ENCODE measurements around the gene INO80B.
"Not testable (repeated sequence)": the region's sequence is repeated elsewhere in the genome, so short reads cannot be mapped to it uniquely, and the experiment has no call there.

Gene INO80B

GRCh38 chr2:74458132-74458937 lies 3.4 kb downstream of the INO80B start, which contains the start of gene WBP1:
TSS of gene WBP1 (plus strand) at chr2:74458438. CDS start at chr2:74458603, 165 bp downstream.
- H3K4me3 ChIP-seq (ENCODE audit: control insufficient read depth, low read depth, low read length), result peak within 1 kb of the TSS; percentile 94
- peak; percentile 100 for DNase-seq (ENCODE audit: low read depth)
- TF ChIP-seq, protein P1, sequence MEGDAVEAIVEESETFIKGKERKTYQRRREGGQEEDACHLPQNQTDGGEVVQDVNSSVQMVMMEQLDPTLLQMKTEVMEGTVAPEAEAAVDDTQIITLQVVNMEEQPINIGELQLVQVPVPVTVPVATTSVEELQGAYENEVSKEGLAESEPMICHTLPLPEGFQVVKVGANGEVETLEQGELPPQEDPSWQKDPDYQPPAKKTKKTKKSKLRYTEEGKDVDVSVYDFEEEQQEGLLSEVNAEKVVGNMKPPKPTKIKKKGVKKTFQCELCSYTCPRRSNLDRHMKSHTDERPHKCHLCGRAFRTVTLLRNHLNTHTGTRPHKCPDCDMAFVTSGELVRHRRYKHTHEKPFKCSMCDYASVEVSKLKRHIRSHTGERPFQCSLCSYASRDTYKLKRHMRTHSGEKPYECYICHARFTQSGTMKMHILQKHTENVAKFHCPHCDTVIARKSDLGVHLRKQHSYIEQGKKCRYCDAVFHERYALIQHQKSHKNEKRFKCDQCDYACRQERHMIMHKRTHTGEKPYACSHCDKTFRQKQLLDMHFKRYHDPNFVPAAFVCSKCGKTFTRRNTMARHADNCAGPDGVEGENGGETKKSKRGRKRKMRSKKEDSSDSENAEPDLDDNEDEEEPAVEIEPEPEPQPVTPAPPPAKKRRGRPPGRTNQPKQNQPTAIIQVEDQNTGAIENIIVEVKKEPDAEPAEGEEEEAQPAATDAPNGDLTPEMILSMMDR (conservative IDR thresholded peaks at IDR 0.05; ENCODE audit: control insufficient read depth, insufficient read depth, low read depth, low read length), result no peak

DNA sequence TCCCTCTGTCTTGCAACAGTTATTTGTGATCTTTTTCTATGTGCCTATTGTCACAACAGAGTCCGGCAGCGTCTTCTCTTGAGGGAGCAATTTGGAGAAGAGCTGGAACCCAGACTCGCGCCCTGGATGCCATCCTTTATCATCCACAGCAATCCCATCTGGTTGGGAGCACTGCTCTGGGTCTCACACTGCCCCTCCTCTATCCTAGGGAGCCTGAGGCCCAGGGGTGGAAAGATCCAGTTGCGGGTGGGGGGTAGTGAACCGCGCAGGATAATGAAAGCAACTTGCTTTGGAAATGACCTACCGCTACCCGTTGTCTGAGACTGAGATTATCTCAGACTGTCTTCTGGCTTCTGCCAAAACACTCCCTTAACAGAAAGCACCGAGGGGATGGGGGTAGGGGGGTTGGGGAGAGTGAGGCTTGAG lies 4.1 kb downstream of the INO80B start:
- TF ChIP-seq, protein P1 (conservative IDR thresholded peaks at IDR 0.05; ENCODE audit: control insufficient read depth, insufficient read depth, low read depth, low read length), result no peak
- DNase-seq (ENCODE audit: low read depth), result no peak
- H3K4me3 ChIP-seq (ENCODE audit: control insufficient read depth, low read depth, low read length), result peak overlapping the region; percentile 94

DNA sequence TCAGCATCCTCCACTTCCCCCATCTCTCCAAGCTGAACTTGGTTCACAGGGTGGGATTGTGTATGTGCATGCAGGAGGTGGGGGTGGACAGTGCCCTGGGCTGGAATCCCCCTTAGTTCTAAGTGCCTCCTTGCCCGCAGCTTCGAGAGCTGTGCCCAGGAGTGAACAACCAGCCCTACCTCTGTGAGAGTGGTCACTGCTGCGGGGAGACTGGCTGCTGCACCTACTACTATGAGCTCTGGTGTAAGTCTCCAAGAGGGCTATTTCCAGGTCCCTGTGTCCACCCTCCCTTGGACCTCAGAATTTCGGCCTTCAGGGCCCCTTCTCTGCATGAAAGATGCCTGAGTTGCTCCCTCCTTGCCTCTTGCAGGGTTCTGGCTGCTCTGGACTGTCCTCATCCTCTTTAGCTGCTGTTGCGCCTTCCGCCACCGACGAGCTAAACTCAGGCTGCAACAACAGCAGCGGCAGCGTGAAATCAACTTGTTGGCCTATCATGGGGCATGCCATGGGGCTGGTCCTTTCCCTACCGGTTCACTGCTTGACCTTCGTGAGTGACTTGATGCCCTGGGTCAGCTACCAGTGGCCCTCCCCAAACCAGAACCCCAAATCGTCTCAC lies 4.7 kb downstream of the INO80B start:
- DNase-seq (ENCODE audit: low read depth), result not testable (repeated sequence)
- peak overlapping the region; percentile 16 for H3K4me3 ChIP-seq (ENCODE audit: control insufficient read depth, low read depth, low read length)

GRCh38 chr2:74460187-74460586 lies 5.3 kb downstream of the INO80B start:
- not testable (repeated sequence) for DNase-seq (ENCODE audit: low read depth); H3K4me3 ChIP-seq (ENCODE audit: control insufficient read depth, low read depth, low read length)

GRCh38 chr2:74461187-74462053 lies 6.5 kb downstream of the INO80B start:
- H3K4me3 ChIP-seq (ENCODE audit: control insufficient read depth, low read depth, low read length), result no peak overlapping the region
- TF ChIP-seq, protein P1 (conservative IDR thresholded peaks at IDR 0.05; ENCODE audit: control insufficient read depth, insufficient read depth, low read depth, low read length), result peak; percentile 4
- no peak for DNase-seq (ENCODE audit: low read depth)

DNA sequence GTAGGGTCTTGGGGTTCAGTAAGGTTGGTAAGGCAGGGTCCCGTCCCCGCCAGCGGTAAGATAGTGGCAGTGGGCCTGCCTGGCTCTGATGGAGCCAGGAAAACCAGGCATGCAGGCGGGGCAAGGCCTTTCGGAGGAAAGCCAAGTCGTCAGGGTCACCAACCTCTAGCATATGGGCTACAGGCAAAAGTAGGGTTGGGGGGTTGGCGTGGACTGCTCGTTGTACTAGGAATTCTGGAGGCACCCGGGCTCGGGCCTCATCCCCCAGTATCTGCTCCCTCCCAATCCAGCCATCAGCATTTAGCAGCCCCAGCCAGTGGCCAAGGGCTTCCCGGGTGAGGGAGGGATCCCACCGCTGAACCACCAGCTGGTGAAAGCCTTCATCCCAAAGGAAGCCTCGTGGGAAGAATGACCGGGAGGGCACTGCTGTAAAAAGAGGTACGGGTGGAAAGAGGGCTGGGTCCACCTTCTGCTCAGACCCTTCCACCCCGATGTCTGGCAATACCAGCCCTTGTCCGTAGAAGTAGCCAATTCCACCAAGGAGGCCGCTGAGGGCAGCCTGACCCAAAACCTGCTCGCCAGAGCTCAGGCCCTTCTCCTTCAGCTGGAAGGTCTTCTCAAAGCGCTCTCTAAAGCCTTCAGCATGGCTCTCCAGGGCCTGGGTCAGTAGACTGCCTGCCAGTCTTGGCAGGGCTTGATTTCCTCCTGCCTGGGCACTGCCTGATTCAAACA lies 7.3 kb downstream of the INO80B start:
- DNase-seq (ENCODE audit: low read depth), result no peak
- no peak overlapping the region for H3K4me3 ChIP-seq (ENCODE audit: control insufficient read depth, low read depth, low read length)
- TF ChIP-seq, protein P1 (conservative IDR thresholded peaks at IDR 0.05; ENCODE audit: control insufficient read depth, insufficient read depth, low read depth, low read length), result no peak

DNA sequence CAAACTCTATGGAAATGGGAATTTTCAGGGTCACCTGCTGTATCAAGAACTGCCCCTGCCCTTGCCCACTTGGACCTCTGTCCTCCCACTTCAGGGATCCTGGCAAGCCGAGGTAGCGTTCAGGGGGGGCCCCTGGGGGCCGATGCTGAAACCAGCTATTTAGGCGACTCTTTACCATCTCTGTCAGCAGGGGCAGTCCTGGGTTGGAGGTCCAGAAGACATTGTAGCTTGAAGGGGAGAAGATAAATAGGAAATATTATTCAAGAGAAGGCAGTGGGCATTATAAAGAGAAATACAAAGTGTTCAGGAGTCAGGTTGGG lies 7.9 kb downstream of the INO80B start:
- TF ChIP-seq, protein P1 (conservative IDR thresholded peaks at IDR 0.05; ENCODE audit: control insufficient read depth, insufficient read depth, low read depth, low read length), result no peak
- H3K4me3 ChIP-seq (ENCODE audit: control insufficient read depth, low read depth, low read length), result no peak overlapping the region
- DNase-seq (ENCODE audit: low read depth), result no peak
